Ishikawa (cell line): ENCODE data around the gene DNAJC24.

ENCODE experiments used
- CEBPB ChIP-seq: IDR thresholded peaks from 2 replicates; pipeline ENCODE4 v1.6.1; 2012
- CREB1 ChIP-seq: IDR thresholded peaks from 2 replicates; pipeline ENCODE4 v1.6.1; 2012; ENCODE audit warnings: low read depth
- EGR1 ChIP-seq: IDR thresholded peaks from 2 replicates; pipeline ENCODE4 v1.6.1; 2012
- EP300 ChIP-seq: IDR thresholded peaks from 2 replicates; pipeline ENCODE4 v1.6.1; 2012; ENCODE audit warnings: borderline replicate concordance
- FOXM1 ChIP-seq: IDR thresholded peaks from 2 replicates; pipeline ENCODE4 v1.6.1; 2012; ENCODE audit warnings: low read depth, borderline replicate concordance
- NFIC ChIP-seq: IDR thresholded peaks from 2 replicates; pipeline ENCODE4 v1.6.1; 2012
- RAD21 ChIP-seq: IDR thresholded peaks from 2 replicates; pipeline ENCODE4 v1.6.1; 2012; ENCODE audit warnings: low read depth
- TAF1 ChIP-seq: IDR thresholded peaks from 2 replicates; pipeline ENCODE4 v1.6.1; 2012; ENCODE audit warnings: low read depth, mild to moderate bottlenecking
- TCF12 ChIP-seq: IDR thresholded peaks from 2 replicates; pipeline ENCODE4 v1.6.1; 2012; ENCODE audit warnings: low read depth
- TEAD4 ChIP-seq: IDR thresholded peaks from 2 replicates; pipeline ENCODE4 v1.6.1; 2012
- USF1 ChIP-seq: IDR thresholded peaks from 2 replicates; pipeline ENCODE4 v1.6.1; 2012
- YY1 ChIP-seq: IDR thresholded peaks from 2 replicates; pipeline ENCODE4 v1.6.1; 2012; ENCODE audit warnings: low read depth
- ZBTB7A ChIP-seq: IDR thresholded peaks from 2 replicates; pipeline ENCODE4 v1.6.1; 2012; ENCODE audit warnings: low read depth
- TF ChIP-seq, protein P1 (sequence below): IDR thresholded peaks from 2 replicates; pipeline ENCODE4 v1.6.1; 2012
- TF ChIP-seq, protein P2 (sequence below): IDR thresholded peaks from 2 replicates; pipeline ENCODE4 v1.6.1; 2012; ENCODE audit warnings: low read depth, mild to moderate bottlenecking

Gene DNAJC24

DNA sequence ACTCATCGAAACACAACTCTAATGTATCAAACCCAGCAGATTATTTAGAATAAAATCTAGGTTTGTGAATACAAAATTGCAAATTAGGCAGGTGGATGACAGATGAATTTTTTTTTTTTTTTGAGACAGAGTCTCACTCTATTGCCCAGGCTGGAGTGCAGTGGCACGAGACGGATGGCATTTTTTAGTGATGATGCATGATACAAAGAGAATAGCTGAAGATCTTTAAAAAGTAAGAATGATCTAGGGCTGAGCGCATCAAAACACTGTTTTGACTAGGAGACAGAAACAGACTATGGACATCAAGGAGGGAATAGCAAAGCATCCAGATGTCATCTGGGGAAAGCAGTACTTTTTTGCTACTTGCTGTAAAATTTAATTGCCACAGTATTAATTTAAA lies 76.0 kb downstream of the DNAJC24 start:
- TF ChIP-seq TEAD4: no peak
- no peak for TF ChIP-seq TAF1

GRCh38 chr11:31449040-31449439 lies 79.4 kb downstream of the DNAJC24 start:
- TF ChIP-seq EP300 (no peak), ZBTB7A (no peak), USF1 (no peak), TCF12 (no peak), RAD21 (no peak), CREB1 (no peak)

DNA sequence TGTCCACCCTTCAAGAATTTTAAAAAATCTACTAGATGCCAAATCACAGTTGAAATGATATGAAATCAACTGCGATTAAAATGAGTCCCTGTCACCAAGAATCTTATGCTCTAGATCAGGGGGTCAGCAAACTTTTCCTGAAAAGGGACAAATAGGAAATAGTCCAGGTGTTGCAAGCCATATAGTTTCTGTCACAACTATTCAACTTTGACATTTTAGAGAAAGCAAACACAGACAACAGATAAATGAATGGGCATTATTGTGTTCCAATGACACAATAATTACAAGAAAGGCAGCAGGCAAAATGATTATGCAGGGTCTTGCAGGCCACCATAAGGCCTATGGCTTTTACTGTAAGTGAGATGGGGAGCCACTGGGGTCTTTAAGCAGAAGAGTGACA lies 81.2 kb downstream of the DNAJC24 start:
- TF ChIP-seq TEAD4 (no peak), FOXM1 (no peak), TCF12 (no peak), RAD21 (no peak), EP300 (no peak), TAF1 (no peak), EGR1 (no peak)

GRCh38 chr11:31455177-31455576 lies 85.5 kb downstream of the DNAJC24 start:
- TF ChIP-seq, protein P1, sequence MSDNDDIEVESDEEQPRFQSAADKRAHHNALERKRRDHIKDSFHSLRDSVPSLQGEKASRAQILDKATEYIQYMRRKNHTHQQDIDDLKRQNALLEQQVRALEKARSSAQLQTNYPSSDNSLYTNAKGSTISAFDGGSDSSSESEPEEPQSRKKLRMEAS: no peak
- TF ChIP-seq FOXM1: no peak
- TF ChIP-seq EP300: no peak
- no peak for TF ChIP-seq USF1
- TF ChIP-seq ZBTB7A: no peak
- no peak for TF ChIP-seq TEAD4
- TF ChIP-seq CREB1: no peak
- TF ChIP-seq CEBPB: no peak
- TF ChIP-seq TCF12: no peak
- no peak for TF ChIP-seq RAD21
- TF ChIP-seq, protein P2, sequence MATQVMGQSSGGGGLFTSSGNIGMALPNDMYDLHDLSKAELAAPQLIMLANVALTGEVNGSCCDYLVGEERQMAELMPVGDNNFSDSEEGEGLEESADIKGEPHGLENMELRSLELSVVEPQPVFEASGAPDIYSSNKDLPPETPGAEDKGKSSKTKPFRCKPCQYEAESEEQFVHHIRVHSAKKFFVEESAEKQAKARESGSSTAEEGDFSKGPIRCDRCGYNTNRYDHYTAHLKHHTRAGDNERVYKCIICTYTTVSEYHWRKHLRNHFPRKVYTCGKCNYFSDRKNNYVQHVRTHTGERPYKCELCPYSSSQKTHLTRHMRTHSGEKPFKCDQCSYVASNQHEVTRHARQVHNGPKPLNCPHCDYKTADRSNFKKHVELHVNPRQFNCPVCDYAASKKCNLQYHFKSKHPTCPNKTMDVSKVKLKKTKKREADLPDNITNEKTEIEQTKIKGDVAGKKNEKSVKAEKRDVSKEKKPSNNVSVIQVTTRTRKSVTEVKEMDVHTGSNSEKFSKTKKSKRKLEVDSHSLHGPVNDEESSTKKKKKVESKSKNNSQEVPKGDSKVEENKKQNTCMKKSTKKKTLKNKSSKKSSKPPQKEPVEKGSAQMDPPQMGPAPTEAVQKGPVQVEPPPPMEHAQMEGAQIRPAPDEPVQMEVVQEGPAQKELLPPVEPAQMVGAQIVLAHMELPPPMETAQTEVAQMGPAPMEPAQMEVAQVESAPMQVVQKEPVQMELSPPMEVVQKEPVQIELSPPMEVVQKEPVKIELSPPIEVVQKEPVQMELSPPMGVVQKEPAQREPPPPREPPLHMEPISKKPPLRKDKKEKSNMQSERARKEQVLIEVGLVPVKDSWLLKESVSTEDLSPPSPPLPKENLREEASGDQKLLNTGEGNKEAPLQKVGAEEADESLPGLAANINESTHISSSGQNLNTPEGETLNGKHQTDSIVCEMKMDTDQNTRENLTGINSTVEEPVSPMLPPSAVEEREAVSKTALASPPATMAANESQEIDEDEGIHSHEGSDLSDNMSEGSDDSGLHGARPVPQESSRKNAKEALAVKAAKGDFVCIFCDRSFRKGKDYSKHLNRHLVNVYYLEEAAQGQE: no peak
- no peak for TF ChIP-seq NFIC

DNA sequence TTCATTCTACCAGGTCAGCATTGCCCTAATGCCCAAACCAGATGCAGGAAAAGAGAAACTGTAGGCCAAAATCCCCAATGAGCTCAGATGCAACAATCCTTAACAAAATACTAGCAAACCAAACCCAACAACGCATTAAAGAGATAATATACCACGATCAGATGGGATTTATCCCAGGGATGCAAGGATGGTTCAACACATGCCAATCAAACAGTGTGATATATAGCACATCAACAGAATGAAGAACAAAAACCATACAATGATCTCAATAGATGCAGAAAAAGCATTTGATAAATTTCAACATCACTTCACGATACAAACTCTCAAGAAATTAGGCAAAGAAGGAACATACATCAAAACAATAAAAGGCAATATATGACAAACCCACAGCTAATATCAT lies 94.8 kb downstream of the DNAJC24 start:
- TF ChIP-seq EGR1: no peak

GRCh38 chr11:31474083-31474482 lies 104.4 kb downstream of the DNAJC24 start:
- TF ChIP-seq TCF12 (no peak), ZBTB7A (no peak), CEBPB (no peak), RAD21 (no peak), YY1 (no peak), FOXM1 (no peak), EGR1 (no peak), TAF1 (no peak), USF1 (no peak), CREB1 (no peak), NFIC (no peak)
- TF ChIP-seq, protein P1: no peak
- TF ChIP-seq, protein P2: no peak

- TF ChIP-seq CEBPB (no peak), TAF1 (no peak), CREB1 (no peak), RAD21 (no peak), EGR1 (no peak), ZBTB7A (no peak), TEAD4 (no peak), EP300 (no peak), YY1 (no peak), TCF12 (no peak), NFIC (no peak)
- TF ChIP-seq, protein P1: no peak
- TF ChIP-seq, protein P2: no peak
These were observed 108.0 kb downstream of the DNAJC24 start for GRCh38 chr11:31477528-31478222.
